ENCODE data around the gene TTL.

DNA sequence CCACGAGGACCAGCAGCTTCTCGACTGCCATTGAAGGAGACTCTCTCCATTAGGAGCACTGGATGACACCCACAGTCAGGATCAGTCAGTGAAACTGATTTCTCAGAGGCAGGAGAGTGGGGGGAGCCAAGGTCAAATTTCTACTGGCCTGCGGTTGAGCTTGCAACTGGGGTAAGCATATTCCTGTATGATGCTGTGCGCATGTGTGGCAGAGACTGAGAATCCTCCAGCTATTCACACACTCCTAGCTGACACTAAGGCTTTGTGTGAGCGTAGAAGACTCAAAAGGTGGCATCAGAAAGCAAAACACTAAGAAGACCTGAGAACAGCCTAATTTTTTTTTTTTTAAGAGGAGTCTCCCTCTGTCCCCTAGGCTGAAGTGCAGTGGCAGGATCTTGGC lies 19.8 kb upstream of the TTL start:
- TF ChIP-seq, protein P1, sequence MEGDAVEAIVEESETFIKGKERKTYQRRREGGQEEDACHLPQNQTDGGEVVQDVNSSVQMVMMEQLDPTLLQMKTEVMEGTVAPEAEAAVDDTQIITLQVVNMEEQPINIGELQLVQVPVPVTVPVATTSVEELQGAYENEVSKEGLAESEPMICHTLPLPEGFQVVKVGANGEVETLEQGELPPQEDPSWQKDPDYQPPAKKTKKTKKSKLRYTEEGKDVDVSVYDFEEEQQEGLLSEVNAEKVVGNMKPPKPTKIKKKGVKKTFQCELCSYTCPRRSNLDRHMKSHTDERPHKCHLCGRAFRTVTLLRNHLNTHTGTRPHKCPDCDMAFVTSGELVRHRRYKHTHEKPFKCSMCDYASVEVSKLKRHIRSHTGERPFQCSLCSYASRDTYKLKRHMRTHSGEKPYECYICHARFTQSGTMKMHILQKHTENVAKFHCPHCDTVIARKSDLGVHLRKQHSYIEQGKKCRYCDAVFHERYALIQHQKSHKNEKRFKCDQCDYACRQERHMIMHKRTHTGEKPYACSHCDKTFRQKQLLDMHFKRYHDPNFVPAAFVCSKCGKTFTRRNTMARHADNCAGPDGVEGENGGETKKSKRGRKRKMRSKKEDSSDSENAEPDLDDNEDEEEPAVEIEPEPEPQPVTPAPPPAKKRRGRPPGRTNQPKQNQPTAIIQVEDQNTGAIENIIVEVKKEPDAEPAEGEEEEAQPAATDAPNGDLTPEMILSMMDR (IDR thresholded peaks at IDR 0.05) = no peak
- TF ChIP-seq EP300 (IDR thresholded peaks at IDR 0.05) (no peak), POLR2AphosphoS5 (IDR thresholded peaks at IDR 0.05) (no peak), POLR2A (IDR thresholded peaks at IDR 0.05) (no peak)

Measured in sigmoid colon (tissue), 4 donors.